ENCODE measurements around the gene CCDC146.
"Not testable (repeated sequence)": the region's sequence is repeated elsewhere in the genome, so short reads cannot be mapped to it uniquely, and the experiment has no call there.

Gene CCDC146

DNA sequence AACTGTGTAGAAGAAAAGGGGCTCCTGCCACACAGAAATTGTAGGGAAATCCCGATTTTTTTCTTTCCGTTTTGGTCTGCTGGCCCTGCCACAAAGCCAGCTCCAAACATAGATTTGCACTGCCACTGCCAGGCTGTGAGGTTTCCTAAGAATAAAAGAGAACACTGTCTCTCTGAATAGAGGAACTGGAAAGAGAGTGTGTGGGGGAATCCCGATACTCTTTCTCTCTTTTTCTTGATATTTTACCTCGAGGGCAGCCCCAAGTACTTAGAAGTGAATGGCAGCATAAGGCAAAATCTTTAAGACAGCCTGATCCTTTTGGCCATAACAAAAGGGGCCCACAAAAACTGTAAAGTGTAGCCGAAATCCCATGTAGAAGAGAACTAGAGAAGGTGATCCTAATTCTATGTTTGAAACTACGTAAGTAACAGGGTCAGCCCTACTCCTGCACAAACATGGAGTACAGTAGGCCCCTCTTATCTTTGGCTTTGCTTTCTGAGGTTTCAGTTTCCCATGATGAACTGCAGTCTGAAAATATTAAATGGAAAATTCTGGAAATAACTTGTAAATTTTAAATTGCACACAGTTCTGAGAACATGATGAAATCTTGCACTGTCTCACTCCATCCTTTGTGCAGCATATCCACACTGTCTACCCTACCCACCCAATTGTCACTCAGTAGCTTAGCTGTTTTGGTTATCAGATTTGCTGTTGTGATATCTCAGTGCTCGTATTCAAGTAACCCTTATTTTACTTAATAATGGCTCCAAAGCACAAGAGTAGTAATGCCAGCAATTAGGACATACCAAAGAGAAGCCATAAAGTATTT lies 6.4 kb downstream of the CCDC146 start:
- not testable (repeated sequence) for H2BK15ac ChIP-seq (replicated peaks; ENCODE audit: low read depth); H4K8ac ChIP-seq (ENCODE audit: low read depth, low read length); DNase-seq; H3K27ac ChIP-seq (ENCODE audit: low read depth, low read length); H3K4me3 ChIP-seq (ENCODE audit: low read length); H3K18ac ChIP-seq (ENCODE audit: low read length); H3K23ac ChIP-seq (ENCODE audit: low read length); H3K56ac ChIP-seq (ENCODE audit: low read length); H3K27me3 ChIP-seq (ENCODE audit: insufficient read depth, low read length, poor library complexity); H3K4me2 ChIP-seq (ENCODE audit: low read length); H3K79me1 ChIP-seq (ENCODE audit: low read length); H4K5ac ChIP-seq (ENCODE audit: low read length); H3K4me1 ChIP-seq (ENCODE audit: control insufficient read depth, low read depth, low read length); H2BK5ac ChIP-seq (ENCODE audit: low read length); H3K79me2 ChIP-seq (ENCODE audit: control insufficient read depth, insufficient read depth, low read length); H2AK5ac ChIP-seq (ENCODE audit: low read length); H3K36me3 ChIP-seq (ENCODE audit: control insufficient read depth, insufficient read depth, low read length); H3K4ac ChIP-seq (ENCODE audit: low read depth, low read length); H2BK120ac ChIP-seq (ENCODE audit: low read depth, low read length); H3K9ac ChIP-seq (ENCODE audit: low read length)
- WGBS (ENCODE audit: extremely low coverage, insufficient coverage, low lambda C conversion rate): no CpG with 5 or more reads among the region's 7 CpGs

GRCh38 chr7:77131781-77132180 lies 9.4 kb downstream of the CCDC146 start:
- H3K56ac ChIP-seq (ENCODE audit: low read length); H3K9ac ChIP-seq (ENCODE audit: low read length); H2BK120ac ChIP-seq (ENCODE audit: low read depth, low read length); H3K79me2 ChIP-seq (ENCODE audit: control insufficient read depth, insufficient read depth, low read length); H3K27ac ChIP-seq (ENCODE audit: low read depth, low read length); H3K27me3 ChIP-seq (ENCODE audit: insufficient read depth, low read length, poor library complexity); DNase-seq; H2BK15ac ChIP-seq (replicated peaks; ENCODE audit: low read depth); H2BK5ac ChIP-seq (ENCODE audit: low read length); H3K18ac ChIP-seq (ENCODE audit: low read length); H4K5ac ChIP-seq (ENCODE audit: low read length); H3K4ac ChIP-seq (ENCODE audit: low read depth, low read length); H4K8ac ChIP-seq (ENCODE audit: low read depth, low read length); H3K79me1 ChIP-seq (ENCODE audit: low read length); H3K4me2 ChIP-seq (ENCODE audit: low read length); H2AK5ac ChIP-seq (ENCODE audit: low read length); H3K23ac ChIP-seq (ENCODE audit: low read length); H3K4me1 ChIP-seq (ENCODE audit: control insufficient read depth, low read depth, low read length); H3K4me3 ChIP-seq (ENCODE audit: low read length); H3K36me3 ChIP-seq (ENCODE audit: control insufficient read depth, insufficient read depth, low read length): not testable (repeated sequence)
- WGBS (ENCODE audit: extremely low coverage, insufficient coverage, low lambda C conversion rate): no CpG with 5 or more reads among the region's 3 CpGs

- H2AK5ac ChIP-seq (ENCODE audit: low read length); H3K4me3 ChIP-seq (ENCODE audit: low read length); H2BK120ac ChIP-seq (ENCODE audit: low read depth, low read length); H3K27ac ChIP-seq (ENCODE audit: low read depth, low read length); H3K9ac ChIP-seq (ENCODE audit: low read length); H3K36me3 ChIP-seq (ENCODE audit: control insufficient read depth, insufficient read depth, low read length); H3K23ac ChIP-seq (ENCODE audit: low read length); H3K79me1 ChIP-seq (ENCODE audit: low read length); H3K79me2 ChIP-seq (ENCODE audit: control insufficient read depth, insufficient read depth, low read length); H4K5ac ChIP-seq (ENCODE audit: low read length); H3K4ac ChIP-seq (ENCODE audit: low read depth, low read length); H2BK5ac ChIP-seq (ENCODE audit: low read length); H2BK15ac ChIP-seq (replicated peaks; ENCODE audit: low read depth); H3K4me1 ChIP-seq (ENCODE audit: control insufficient read depth, low read depth, low read length); DNase-seq; H3K27me3 ChIP-seq (ENCODE audit: insufficient read depth, low read length, poor library complexity); H3K4me2 ChIP-seq (ENCODE audit: low read length); H3K18ac ChIP-seq (ENCODE audit: low read length); H3K56ac ChIP-seq (ENCODE audit: low read length); H4K8ac ChIP-seq (ENCODE audit: low read depth, low read length): not testable (repeated sequence)
- no CpG with 5 or more reads among the region's 2 CpGs for WGBS (ENCODE audit: extremely low coverage, insufficient coverage, low lambda C conversion rate)
Measured at GRCh38 chr7:77138668-77139067, 16.3 kb downstream of the CCDC146 start.

- H3K4me1 ChIP-seq (ENCODE audit: control insufficient read depth, low read depth, low read length); H3K56ac ChIP-seq (ENCODE audit: low read length); H2BK120ac ChIP-seq (ENCODE audit: low read depth, low read length); H4K5ac ChIP-seq (ENCODE audit: low read length); H3K4me3 ChIP-seq (ENCODE audit: low read length); H4K8ac ChIP-seq (ENCODE audit: low read depth, low read length); H3K4me2 ChIP-seq (ENCODE audit: low read length); DNase-seq; H3K23ac ChIP-seq (ENCODE audit: low read length); H3K18ac ChIP-seq (ENCODE audit: low read length); H3K27ac ChIP-seq (ENCODE audit: low read depth, low read length); H3K27me3 ChIP-seq (ENCODE audit: insufficient read depth, low read length, poor library complexity); H3K79me2 ChIP-seq (ENCODE audit: control insufficient read depth, insufficient read depth, low read length); H2AK5ac ChIP-seq (ENCODE audit: low read length); H3K9ac ChIP-seq (ENCODE audit: low read length); H2BK5ac ChIP-seq (ENCODE audit: low read length); H2BK15ac ChIP-seq (replicated peaks; ENCODE audit: low read depth); H3K4ac ChIP-seq (ENCODE audit: low read depth, low read length); H3K36me3 ChIP-seq (ENCODE audit: control insufficient read depth, insufficient read depth, low read length); H3K79me1 ChIP-seq (ENCODE audit: low read length): not testable (repeated sequence)
- WGBS (ENCODE audit: extremely low coverage, insufficient coverage, low lambda C conversion rate): no CpG with 5 or more reads among the region's 4 CpGs
Measured at GRCh38 chr7:77140291-77140690, 17.9 kb downstream of the CCDC146 start.

- H3K27me3 ChIP-seq (ENCODE audit: insufficient read depth, low read length, poor library complexity); H4K8ac ChIP-seq (ENCODE audit: low read depth, low read length); H3K56ac ChIP-seq (ENCODE audit: low read length); H3K4me3 ChIP-seq (ENCODE audit: low read length); H3K18ac ChIP-seq (ENCODE audit: low read length); H2BK15ac ChIP-seq (replicated peaks; ENCODE audit: low read depth); H3K27ac ChIP-seq (ENCODE audit: low read depth, low read length); H3K4ac ChIP-seq (ENCODE audit: low read depth, low read length); H2AK5ac ChIP-seq (ENCODE audit: low read length); H2BK5ac ChIP-seq (ENCODE audit: low read length); DNase-seq; H3K23ac ChIP-seq (ENCODE audit: low read length); H3K4me2 ChIP-seq (ENCODE audit: low read length); H4K5ac ChIP-seq (ENCODE audit: low read length); H3K4me1 ChIP-seq (ENCODE audit: control insufficient read depth, low read depth, low read length); H3K9ac ChIP-seq (ENCODE audit: low read length); H3K36me3 ChIP-seq (ENCODE audit: control insufficient read depth, insufficient read depth, low read length); H3K79me1 ChIP-seq (ENCODE audit: low read length); H2BK120ac ChIP-seq (ENCODE audit: low read depth, low read length); H3K79me2 ChIP-seq (ENCODE audit: control insufficient read depth, insufficient read depth, low read length): not testable (repeated sequence)
Measured at GRCh38 chr7:77152232-77152631, 29.8 kb downstream of the CCDC146 start.

- H3K4me3 ChIP-seq (ENCODE audit: low read length); H3K79me2 ChIP-seq (ENCODE audit: control insufficient read depth, insufficient read depth, low read length); H3K27ac ChIP-seq (ENCODE audit: low read depth, low read length); H3K18ac ChIP-seq (ENCODE audit: low read length); H3K27me3 ChIP-seq (ENCODE audit: insufficient read depth, low read length, poor library complexity); H3K9ac ChIP-seq (ENCODE audit: low read length); H4K8ac ChIP-seq (ENCODE audit: low read depth, low read length); H2BK120ac ChIP-seq (ENCODE audit: low read depth, low read length); H2BK15ac ChIP-seq (replicated peaks; ENCODE audit: low read depth); H3K4ac ChIP-seq (ENCODE audit: low read depth, low read length); H3K23ac ChIP-seq (ENCODE audit: low read length); H2AK5ac ChIP-seq (ENCODE audit: low read length); H3K4me2 ChIP-seq (ENCODE audit: low read length); H2BK5ac ChIP-seq (ENCODE audit: low read length); H3K79me1 ChIP-seq (ENCODE audit: low read length); H3K36me3 ChIP-seq (ENCODE audit: control insufficient read depth, insufficient read depth, low read length); H3K4me1 ChIP-seq (ENCODE audit: control insufficient read depth, low read depth, low read length); H3K56ac ChIP-seq (ENCODE audit: low read length); H4K5ac ChIP-seq (ENCODE audit: low read length): not testable (repeated sequence)
- no CpG with 5 or more reads among the region's 3 CpGs for WGBS (ENCODE audit: extremely low coverage, insufficient coverage, low lambda C conversion rate)
- DNase-seq: peak; percentile 16
Measured at GRCh38 chr7:77154917-77155464, 32.6 kb downstream of the CCDC146 start.
